Ishikawa (cell line): ENCODE results near the gene PLCD3.

ENCODE experiments used
- CREB1 ChIP-seq: IDR thresholded peaks from 2 replicates; pipeline ENCODE4 v1.6.1; 2012; ENCODE audit warnings: low read depth
- EGR1 ChIP-seq: IDR thresholded peaks from 2 replicates; pipeline ENCODE4 v1.6.1; 2012
- RAD21 ChIP-seq: IDR thresholded peaks from 2 replicates; pipeline ENCODE4 v1.6.1; 2012; ENCODE audit warnings: low read depth
- TAF1 ChIP-seq: IDR thresholded peaks from 2 replicates; pipeline ENCODE4 v1.6.1; 2012; ENCODE audit warnings: low read depth, mild to moderate bottlenecking
- ZBTB7A ChIP-seq: IDR thresholded peaks from 2 replicates; pipeline ENCODE4 v1.6.1; 2012; ENCODE audit warnings: low read depth
- TF ChIP-seq, protein P1 (sequence below): IDR thresholded peaks from 2 replicates; pipeline ENCODE4 v1.6.1; 2012
- TF ChIP-seq, protein P2 (sequence below): IDR thresholded peaks from 2 replicates; pipeline ENCODE4 v1.6.1; 2012

DNA sequence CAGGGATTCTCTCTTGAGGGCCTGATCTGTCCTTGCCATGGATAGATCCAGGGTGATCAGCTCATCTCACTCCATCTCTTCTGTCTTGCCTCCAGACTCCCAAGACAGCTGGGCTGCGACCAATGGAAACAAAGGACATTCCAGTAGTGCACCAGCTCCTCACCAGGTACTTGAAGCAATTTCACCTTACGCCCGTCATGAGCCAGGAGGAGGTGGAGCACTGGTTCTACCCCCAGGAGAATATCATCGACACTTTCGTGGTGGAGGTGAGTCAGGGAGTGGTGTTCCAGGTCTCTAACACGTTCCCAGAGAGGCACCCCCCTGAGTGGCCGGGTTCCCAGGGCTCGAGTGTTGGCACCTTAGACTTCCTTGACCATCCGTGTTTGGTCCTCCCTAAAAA lies 29.5 kb downstream of the PLCD3 start:
- no peak for TF ChIP-seq CREB1
- TF ChIP-seq RAD21: no peak
- TF ChIP-seq TAF1: no peak
- TF ChIP-seq EGR1: no peak
- TF ChIP-seq, protein P1, sequence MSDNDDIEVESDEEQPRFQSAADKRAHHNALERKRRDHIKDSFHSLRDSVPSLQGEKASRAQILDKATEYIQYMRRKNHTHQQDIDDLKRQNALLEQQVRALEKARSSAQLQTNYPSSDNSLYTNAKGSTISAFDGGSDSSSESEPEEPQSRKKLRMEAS: no peak
- TF ChIP-seq ZBTB7A: no peak
- TF ChIP-seq, protein P2, sequence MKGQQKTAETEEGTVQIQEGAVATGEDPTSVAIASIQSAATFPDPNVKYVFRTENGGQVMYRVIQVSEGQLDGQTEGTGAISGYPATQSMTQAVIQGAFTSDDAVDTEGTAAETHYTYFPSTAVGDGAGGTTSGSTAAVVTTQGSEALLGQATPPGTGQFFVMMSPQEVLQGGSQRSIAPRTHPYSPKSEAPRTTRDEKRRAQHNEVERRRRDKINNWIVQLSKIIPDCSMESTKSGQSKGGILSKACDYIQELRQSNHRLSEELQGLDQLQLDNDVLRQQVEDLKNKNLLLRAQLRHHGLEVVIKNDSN: no peak
